Stomach (tissue), 9 donors: ENCODE results near the gene ERN1. TPM values are rescaled to one million over a fixed set of nuclear protein-coding genes. Genes with fewer than 3 reads are reported as not detected.

Source experiments
- DNase-seq, 2 donors: peaks; one replicate each; pipeline versions ENCODE4 v3.0.0 to v3.0.0-alpha.2; 2013 to 2019
- H3K27ac ChIP-seq, 5 donors: fragments of 200-600 bp in 4 of 5; sonication (generic) in 4 of 5; one replicate each; pipeline ENCODE4 v1.5.1; 2013 to 2019; ENCODE audit warnings: mild to moderate bottlenecking in 1 of 5, moderate library complexity in 1 of 5
- H3K27me3 ChIP-seq, 3 donors: fragments of 200-600 bp; sonication (generic); one replicate each; pipeline ENCODE4 v1.5.1; 2017 to 2019; ENCODE audit warnings: mixed run types in 1 of 3
- H3K36me3 ChIP-seq, 4 donors: fragments of 200-600 bp; sonication (generic); 1 replicate in 3 of 4; 2 replicates in 1 of 4; pipeline ENCODE4 v1.5.1; 2016 to 2019
- H3K4me1 ChIP-seq, 4 donors: fragments of 200-600 bp; sonication (generic); one replicate each; pipeline ENCODE4 v1.5.1; 2016 to 2019
- H3K4me3 ChIP-seq, 4 donors: fragments of 200-600 bp; sonication (generic) in 3 of 4; one replicate each; pipeline ENCODE4 v1.5.1; 2016 to 2019; ENCODE audit warnings: mild to moderate bottlenecking in 1 of 4
- H3K9me3 ChIP-seq, 4 donors: fragments of 200-600 bp; sonication (generic); one replicate each; pipeline ENCODE4 v1.5.1; 2016 to 2019
- CTCF ChIP-seq, 7 experiments: fragments of 450-650 bp in 4 of 7; fragments of 200-600 bp in 3 of 7; sonication (generic) in 3 of 7; IDR thresholded peaks; one replicate each; pipeline ENCODE4 v1.5.1; 2016 to 2019; ENCODE audit warnings: antibody characterized with exemption in 7 of 7, control low read depth in 2 of 7, mild to moderate bottlenecking in 1 of 7
- EP300 ChIP-seq: sonication (generic); formaldehyde crosslinking; IDR thresholded peaks from one replicate; pipeline ENCODE4 v1.6.1; 2017; ENCODE audit warnings: antibody characterized with exemption
- POLR2A ChIP-seq, 4 donors: fragments of 450-650 bp; IDR thresholded peaks; one replicate each; pipeline ENCODE4 v1.6.1; 2016; ENCODE audit warnings: antibody characterized with exemption in 4 of 4, control low read depth in 2 of 4, mild to moderate bottlenecking in 1 of 4, moderate library complexity in 1 of 4
- POLR2AphosphoS5 ChIP-seq, 3 donors: sonication (generic); formaldehyde crosslinking; IDR thresholded peaks; one replicate each; pipeline ENCODE4 v1.6.1; 2016; ENCODE audit warnings: antibody characterized with exemption in 3 of 3
- WGBS, 5 donors: extraction: QIAGEN DNeasy Blood & Tissue Kit in 3 of 5; methylation state at CpG; one replicate each; pipeline versions ENCODE4 v1.1.5 to v1.1.7; 2013 to 2018; 5-methylcytosine and 5-hydroxymethylcytosine counted together
- intact Hi-C: fragments of 100-400 bp; cut with DNase I; formaldehyde crosslinking; loops from one replicate; pipeline ENCODE4 v1.15.1; 2023; ENCODE audit warnings: low total_unique reads
- polyA plus RNA-seq, 3 donors: library from polyadenylated mRNA; stranded (reverse); fragments of 200-250 nt; gene quantifications; one replicate each; pipeline ENCODE4 v1.2.3, GENCODE V29; 2013
- total RNA-seq, 5 donors: library from RNA; depleted of rRNA; stranded (reverse); fragments of >200 nt; gene quantifications; one replicate each; pipeline versions ENCODE4 v1.1.0 to v1.2.3, GENCODE V29; 2014 to 2016
- donor health status: healthy with polysubstance abuse.
- donor health status: Bipolar disorder and iron deficiency.
- donor health status: healthy.

The ERN1 gene
- total and polyA plus RNA-seq, 8 donors, result 4.1 to 76.4 (median 28.0) TPM

- Histone ChIP-seq H3K9me3 (no peaks in the 10 kb centered on the region), H3K27me3 (no peaks in the 10 kb centered on the region)
- 40 to 44% (median 42%) methylated on average over 8 of the region's 8 CpGs for WGBS, 5 donors
These were observed 3.7 kb upstream of the ERN1 start for GRCh38 chr17:64133546-64134215.

GRCh38 chr17:64131606-64132270, 1.8 kb upstream of the ERN1 start:
- 69 to 84% (median 75%) methylated on average over 5 of the region's 5 CpGs for WGBS, 5 donors
- peaks cover 14 to 48% (median 31%) of the 10 kb centered on the region in 4 donors for H3K4me1 ChIP-seq
- TF ChIP-seq POLR2AphosphoS5 (IDR thresholded peaks at IDR 0.05) (no peak), POLR2A (IDR thresholded peaks at IDR 0.05) (no peak), EP300 (no peak), CTCF (IDR thresholded peaks at IDR 0.05) (no peak)
- H3K27ac ChIP-seq, result peak overlapping the region in 4 of 5 donors; percentile 1 to 99 (median 96)
- intact Hi-C loops, result loop anchor here (5.0 to 10.0 kb wide), 3 partner anchors 77 to 217 kb away; partner anchors contain the start of genes CSHL1 and GH1
- no peaks in the 10 kb centered on the region for H3K9me3 ChIP-seq
- no peak for DNase-seq
- H3K4me3 ChIP-seq, result no peak overlapping the region
- no peaks in the 10 kb centered on the region for H3K36me3 ChIP-seq
- H3K27me3 ChIP-seq, result no peaks in the 10 kb centered on the region

More at GRCh38 chr17:64133546-64134215, 3.7 kb upstream of the ERN1 start:
- peak in 1 of 2 donors; percentile 86 for DNase-seq
- Histone ChIP-seq H3K36me3 (no peaks in the 10 kb centered on the region), H3K27ac (no peak overlapping the region), H3K4me3 (no peak overlapping the region), H3K4me1 (peaks cover 6 to 29% (median 16%) of the 10 kb centered on the region in 4 donors)
- intact Hi-C loops, result loop anchor here (5.0 to 10.0 kb wide), 3 partner anchors 79 to 219 kb away; partner anchors contain the start of genes CSHL1 and GH1
- TF ChIP-seq CTCF (IDR thresholded peaks at IDR 0.05) (peak in 5 of 7 experiments; percentile 48 to 86 (median 71)), POLR2AphosphoS5 (IDR thresholded peaks at IDR 0.05) (peak in 2 of 3 donors; percentile 32 to 56), EP300 (no peak), POLR2A (IDR thresholded peaks at IDR 0.05) (no peak)

- 18 to 26% (median 24%) methylated on average over 21 to 24 of the region's 24 CpGs for WGBS, 5 donors
- H3K4me1 ChIP-seq, result peaks cover 14 to 60% (median 39%) of the 10 kb centered on the region in 4 donors
These were observed 636 bp upstream of the ERN1 start for GRCh38 chr17:64130559-64131001.

More at GRCh38 chr17:64130559-64131001, 636 bp upstream of the ERN1 start:
- peak overlapping the region; percentile 66 to 93 (median 73) for H3K4me3 ChIP-seq
- peak overlapping the region; percentile 91 to 99 (median 95) for H3K27ac ChIP-seq
- DNase-seq, result no peak
- intact Hi-C loops, result loop anchor here (5.0 to 10.0 kb wide), 3 partner anchors 76 to 216 kb away; partner anchors contain the start of genes CSHL1 and GH1
- TF ChIP-seq EP300 (no peak), POLR2AphosphoS5 (IDR thresholded peaks at IDR 0.05) (peak in 1 of 3 donors; percentile 2), CTCF (IDR thresholded peaks at IDR 0.05) (no peak), POLR2A (IDR thresholded peaks at IDR 0.05) (peak in 1 of 4 donors; percentile 3)
- no peaks in the 10 kb centered on the region for H3K27me3 ChIP-seq
- no peaks in the 10 kb centered on the region for H3K9me3 ChIP-seq
- H3K36me3 ChIP-seq, result no peaks in the 10 kb centered on the region
